Gastrocnemius medialis (tissue), 4 donors: ENCODE data around the gene TRIM74.
"Not testable (repeated sequence)": the region's sequence is repeated elsewhere in the genome, so short reads cannot be mapped to it uniquely, and the experiment has no call there.

Experiments
- POLR2A ChIP-seq, 2 donors: fragments of 450-650 bp; IDR thresholded peaks; one replicate each; pipeline ENCODE4 v1.6.1; 2017; ENCODE audit warnings: antibody characterized with exemption in 2 of 2, mild to moderate bottlenecking in 2 of 2, moderate library complexity in 2 of 2
- TF ChIP-seq, protein P1 (sequence below), 5 experiments: fragments of 450-650 bp in 3 of 5; fragments of 200-600 bp in 2 of 5; sonication (generic) in 2 of 5; IDR thresholded peaks in 4 of 5; conservative IDR thresholded peaks in 1 of 5; 1 replicate in 4 of 5; 2 replicates in 1 of 5; pipeline ENCODE4 v1.5.1; 2016 to 2019; ENCODE audit warnings: antibody characterized with exemption in 5 of 5, mild to moderate bottlenecking in 3 of 5, moderate library complexity in 3 of 5

- TF ChIP-seq, protein P1, sequence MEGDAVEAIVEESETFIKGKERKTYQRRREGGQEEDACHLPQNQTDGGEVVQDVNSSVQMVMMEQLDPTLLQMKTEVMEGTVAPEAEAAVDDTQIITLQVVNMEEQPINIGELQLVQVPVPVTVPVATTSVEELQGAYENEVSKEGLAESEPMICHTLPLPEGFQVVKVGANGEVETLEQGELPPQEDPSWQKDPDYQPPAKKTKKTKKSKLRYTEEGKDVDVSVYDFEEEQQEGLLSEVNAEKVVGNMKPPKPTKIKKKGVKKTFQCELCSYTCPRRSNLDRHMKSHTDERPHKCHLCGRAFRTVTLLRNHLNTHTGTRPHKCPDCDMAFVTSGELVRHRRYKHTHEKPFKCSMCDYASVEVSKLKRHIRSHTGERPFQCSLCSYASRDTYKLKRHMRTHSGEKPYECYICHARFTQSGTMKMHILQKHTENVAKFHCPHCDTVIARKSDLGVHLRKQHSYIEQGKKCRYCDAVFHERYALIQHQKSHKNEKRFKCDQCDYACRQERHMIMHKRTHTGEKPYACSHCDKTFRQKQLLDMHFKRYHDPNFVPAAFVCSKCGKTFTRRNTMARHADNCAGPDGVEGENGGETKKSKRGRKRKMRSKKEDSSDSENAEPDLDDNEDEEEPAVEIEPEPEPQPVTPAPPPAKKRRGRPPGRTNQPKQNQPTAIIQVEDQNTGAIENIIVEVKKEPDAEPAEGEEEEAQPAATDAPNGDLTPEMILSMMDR (IDR thresholded peaks at IDR 0.05 in 4 of 5, conservative IDR thresholded peaks at IDR 0.05 in 1 of 5): not testable (repeated sequence)
- not testable (repeated sequence) for TF ChIP-seq POLR2A (IDR thresholded peaks at IDR 0.05)
Observed at GRCh38 chr7:72976434-72976833, 7.2 kb upstream of the TRIM74 start.
